HCT116 (cell line): ENCODE measurements around the gene ZNF300.

Experiments
- CTCF ChIP-seq, 3 experiments: fragments of 200-600 bp in 1 of 3; sonication (generic) in 1 of 3; IDR thresholded peaks in 2 of 3; conservative IDR thresholded peaks in 1 of 3; 2 replicates each; pipeline ENCODE4 v1.5.1; 2012 to 2017; ENCODE audit warnings: low read depth in 2 of 3, low read length in 2 of 3, antibody characterized with exemption in 1 of 3, borderline replicate concordance in 1 of 3, control low read depth in 1 of 3, mild to moderate bottlenecking in 1 of 3, mixed read lengths in 1 of 3, mixed run types in 1 of 3, moderate library complexity in 1 of 3; ENCODE audit not compliant: insufficient read depth in 1 of 3
- POLR2AphosphoS5 ChIP-seq: IDR thresholded peaks from 2 replicates; pipeline ENCODE4 v1.6.1; 2011; ENCODE audit warnings: mild to moderate bottlenecking, low read depth, low read length, moderate library complexity
- SIN3A ChIP-seq: IDR thresholded peaks from 2 replicates; pipeline ENCODE4 v1.6.1; 2012; ENCODE audit warnings: low read depth
- ZNF274 ChIP-seq: fragments of 200-500 bp; sonication (Bioruptor generic); IDR thresholded peaks from 2 replicates; pipeline ENCODE4 v1.6.1; 2014; ENCODE audit warnings: mild to moderate bottlenecking, low read depth, low read length, inconsistent platforms

GRCh38 chr5:150853561-150853960, 51.2 kb downstream of the ZNF300 start:
- TF ChIP-seq ZNF274 (no peak), CTCF (IDR thresholded peaks at IDR 0.05 in 2 of 3, conservative IDR thresholded peaks at IDR 0.05 in 1 of 3; ENCODE audit: borderline replicate concordance in 1 of 3, insufficient read depth in 1 of 3, low read depth in 2 of 3, low read length in 2 of 3) (no peak), POLR2AphosphoS5 (no peak), SIN3A (no peak)
